Measurements from ENCODE around the gene LRAT.

Gene LRAT

GRCh38 chr4:154760895-154761294 is 17.1 kb downstream of the LRAT start:
- no peak for DNase-seq (ENCODE audit: low read depth in 1 of 2, low spot score in 1 of 2)

- no peak for DNase-seq (ENCODE audit: low read depth in 1 of 2, low spot score in 1 of 2)
Measured at GRCh38 chr4:154778264-154778663, 34.5 kb downstream of the LRAT start.

GRCh38 chr4:154779362-154779947 is 35.7 kb downstream of the LRAT start:
- DNase-seq (ENCODE audit: low read depth in 1 of 2, low spot score in 1 of 2) = no peak

- no peak for DNase-seq (ENCODE audit: low read depth in 1 of 2, low spot score in 1 of 2)
Measured at GRCh38 chr4:154781126-154781982, 37.6 kb downstream of the LRAT start, which contains the start of gene RBM46. TSS of gene RBM46 (plus strand) at chr4:154781272. CDS start at chr4:154796753, 15,481 bp downstream.

GRCh38 chr4:154781983-154782293 is 38.1 kb downstream of the LRAT start:
- no peak for DNase-seq (ENCODE audit: low read depth in 1 of 2, low spot score in 1 of 2)

Measured in stimulated activated CD4-positive, alpha-beta T cell treated with anti-CD3 and anti-CD28 coated beads, Interleukin-15, amount 100 ng/mL, for 1 hour (primary cell).